Measurements from ENCODE around the gene EGFLAM.

EGFLAM gene

DNA sequence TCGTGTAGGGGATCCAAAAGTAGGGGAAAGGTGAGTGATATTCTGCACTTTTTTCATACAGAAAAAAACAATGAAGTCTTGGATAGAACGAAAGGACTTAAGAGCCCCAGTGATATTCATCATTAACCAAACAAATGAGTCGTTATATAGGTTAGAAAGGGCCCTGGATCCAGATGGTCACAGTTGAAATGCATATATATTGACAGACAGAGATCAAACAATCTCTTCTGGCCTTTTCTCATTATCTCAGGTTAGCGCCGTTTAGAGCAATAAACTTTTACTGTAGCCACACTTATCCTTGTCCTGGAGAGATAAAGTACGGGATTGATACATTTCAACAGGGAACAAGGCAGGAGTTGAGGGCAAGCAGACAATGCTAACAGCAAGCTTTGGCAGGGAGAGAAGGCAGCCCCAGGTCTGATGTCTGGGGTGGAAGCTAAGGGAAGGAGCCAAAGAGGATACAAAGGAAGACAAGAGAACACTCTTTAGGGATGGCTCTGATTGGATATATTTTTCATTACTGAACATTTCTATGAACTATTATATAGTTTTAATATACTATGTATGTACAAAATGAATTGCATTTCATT is 221.1 kb downstream of the EGFLAM start:
- no peak for DNase-seq

GRCh38 chr5:38483805-38484398 is 225.5 kb downstream of the EGFLAM start:
- DNase-seq, result no peak

- DNase-seq, result no peak
Observed at GRCh38 chr5:38494175-38494574, 235.8 kb downstream of the EGFLAM start.

DNA sequence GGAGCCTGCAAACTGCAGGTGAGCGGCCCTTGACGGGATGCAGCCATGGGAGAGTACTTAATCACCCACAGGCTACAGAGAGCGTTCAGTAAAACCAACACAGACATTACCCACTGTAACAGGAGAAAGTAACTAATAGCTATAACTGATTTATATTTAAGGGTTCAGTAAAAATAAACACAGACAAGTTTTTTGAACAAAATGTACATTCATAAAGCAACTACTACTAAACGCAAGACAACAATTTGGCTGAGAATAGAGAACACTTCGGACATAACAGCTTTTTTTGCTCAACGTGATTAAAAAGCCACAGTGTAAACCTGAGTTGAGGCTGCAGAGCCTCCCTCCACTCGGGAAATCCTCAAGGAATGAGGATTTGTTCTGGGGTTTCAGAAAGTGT is 236.4 kb downstream of the EGFLAM start:
- DNase-seq, result no peak

DNA sequence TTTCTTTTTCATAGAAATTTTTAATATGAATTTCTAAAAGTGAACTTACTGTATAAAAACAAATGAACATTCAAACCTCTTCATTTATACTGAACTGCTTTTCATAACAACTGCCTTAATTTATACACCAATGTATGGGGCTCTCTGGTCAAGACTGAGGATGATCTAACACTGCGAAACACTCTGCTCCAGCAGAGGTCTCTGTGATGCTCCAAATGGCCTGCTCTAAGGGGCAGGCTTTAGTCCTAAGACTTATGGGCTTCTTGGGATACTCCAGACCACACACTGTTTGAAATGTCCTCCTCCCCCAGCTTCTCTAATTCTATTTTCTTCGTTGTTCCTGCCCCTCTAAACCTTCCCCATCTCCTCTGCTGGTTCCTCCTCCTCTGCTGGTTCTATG is 239.6 kb downstream of the EGFLAM start:
- DNase-seq, result no peak

GRCh38 chr5:38500573-38501260 is 242.4 kb downstream of the EGFLAM start:
- no peak for DNase-seq

GRCh38 chr5:38506302-38506701 is 247.9 kb downstream of the EGFLAM start:
- no peak for DNase-seq

GRCh38 chr5:38509185-38509584 is 250.8 kb downstream of the EGFLAM start:
- DNase-seq, result no peak
